BE2C (cell line): ENCODE measurements around the gene TTC21B.
"Not testable (repeated sequence)": the region's sequence is repeated elsewhere in the genome, so short reads cannot be mapped to it uniquely, and the experiment has no call there.

ENCODE experiments used
- DNase-seq: peaks from one replicate; pipeline ENCODE4 v3.0.0-alpha.2; 2020
- H3K27me3 ChIP-seq: fragments of 250-450 bp; sonication (Bioruptor Pico); 2 replicates; pipeline ENCODE4 v1.5.1; 2020; ENCODE audit warnings: mild to moderate bottlenecking
- H3K36me3 ChIP-seq: fragments of 250-450 bp; sonication (Bioruptor Pico); 2 replicates; pipeline ENCODE4 v1.5.1; 2020; ENCODE audit warnings: mild to moderate bottlenecking
- H3K4me1 ChIP-seq: fragments of 250-450 bp; sonication (Bioruptor Pico); 2 replicates; pipeline ENCODE4 v1.5.1; 2020
- H3K4me3 ChIP-seq: 2 replicates; pipeline ENCODE4 v1.5.1; 2011; ENCODE audit warnings: low read depth, low read length
- H3K9me3 ChIP-seq: fragments of 250-450 bp; sonication (Bioruptor Pico); 2 replicates; pipeline ENCODE4 v1.5.1; 2020
- TF ChIP-seq, protein P1 (sequence below): IDR thresholded peaks from 2 replicates; pipeline ENCODE4 v1.5.1; 2012; ENCODE audit warnings: mild to moderate bottlenecking, low read depth, low read length

TTC21B gene

GRCh38 chr2:165871025-165871424 lies 82.6 kb downstream of the TTC21B start:
- no peaks in the 10 kb centered on the region for H3K36me3 ChIP-seq
- H3K9me3 ChIP-seq: no peaks in the 10 kb centered on the region
- no peaks in the 10 kb centered on the region for H3K27me3 ChIP-seq
- H3K4me1 ChIP-seq: no peaks in the 10 kb centered on the region
- H3K4me3 ChIP-seq: no peak overlapping the region
- TF ChIP-seq, protein P1, sequence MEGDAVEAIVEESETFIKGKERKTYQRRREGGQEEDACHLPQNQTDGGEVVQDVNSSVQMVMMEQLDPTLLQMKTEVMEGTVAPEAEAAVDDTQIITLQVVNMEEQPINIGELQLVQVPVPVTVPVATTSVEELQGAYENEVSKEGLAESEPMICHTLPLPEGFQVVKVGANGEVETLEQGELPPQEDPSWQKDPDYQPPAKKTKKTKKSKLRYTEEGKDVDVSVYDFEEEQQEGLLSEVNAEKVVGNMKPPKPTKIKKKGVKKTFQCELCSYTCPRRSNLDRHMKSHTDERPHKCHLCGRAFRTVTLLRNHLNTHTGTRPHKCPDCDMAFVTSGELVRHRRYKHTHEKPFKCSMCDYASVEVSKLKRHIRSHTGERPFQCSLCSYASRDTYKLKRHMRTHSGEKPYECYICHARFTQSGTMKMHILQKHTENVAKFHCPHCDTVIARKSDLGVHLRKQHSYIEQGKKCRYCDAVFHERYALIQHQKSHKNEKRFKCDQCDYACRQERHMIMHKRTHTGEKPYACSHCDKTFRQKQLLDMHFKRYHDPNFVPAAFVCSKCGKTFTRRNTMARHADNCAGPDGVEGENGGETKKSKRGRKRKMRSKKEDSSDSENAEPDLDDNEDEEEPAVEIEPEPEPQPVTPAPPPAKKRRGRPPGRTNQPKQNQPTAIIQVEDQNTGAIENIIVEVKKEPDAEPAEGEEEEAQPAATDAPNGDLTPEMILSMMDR: no peak
- DNase-seq: no peak

- DNase-seq: no peak
- H3K27me3 ChIP-seq: no peaks in the 10 kb centered on the region
- TF ChIP-seq, protein P1: no peak
- no peaks in the 10 kb centered on the region for H3K9me3 ChIP-seq
- H3K36me3 ChIP-seq: no peaks in the 10 kb centered on the region
- no peak overlapping the region for H3K4me3 ChIP-seq
- no peaks in the 10 kb centered on the region for H3K4me1 ChIP-seq
Observed at GRCh38 chr2:165870346-165870745, 83.2 kb downstream of the TTC21B start.

GRCh38 chr2:165868211-165868610 lies 85.4 kb downstream of the TTC21B start:
- Histone ChIP-seq H3K9me3 (no peaks in the 10 kb centered on the region), H3K27me3 (no peaks in the 10 kb centered on the region), H3K4me3 (no peak overlapping the region), H3K36me3 (no peaks in the 10 kb centered on the region), H3K4me1 (no peaks in the 10 kb centered on the region)
- DNase-seq: no peak
- TF ChIP-seq, protein P1: no peak

DNA sequence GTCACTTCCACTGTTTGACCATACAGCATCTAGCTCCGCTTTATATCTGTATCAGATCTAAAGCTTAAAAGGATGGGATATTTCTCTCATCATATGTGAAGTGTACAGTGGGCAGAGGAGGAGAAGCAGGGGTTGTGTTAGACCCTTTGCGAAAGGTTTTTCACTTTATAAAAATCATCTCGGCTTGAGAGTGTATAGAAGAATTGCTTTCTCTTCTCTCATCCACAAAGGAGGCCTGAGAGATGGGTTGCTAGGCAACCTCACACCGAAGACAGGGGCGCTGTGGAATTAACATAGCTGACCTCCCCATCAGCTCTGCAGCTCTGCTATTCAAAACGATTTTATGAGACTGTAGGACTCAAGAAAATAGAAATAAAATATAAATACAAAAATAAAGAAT lies 89.3 kb downstream of the TTC21B start:
- H3K9me3 ChIP-seq: no peaks in the 10 kb centered on the region
- H3K36me3 ChIP-seq: no peaks in the 10 kb centered on the region
- no peak overlapping the region for H3K4me3 ChIP-seq
- no peaks in the 10 kb centered on the region for H3K4me1 ChIP-seq
- DNase-seq: no peak
- H3K27me3 ChIP-seq: no peaks in the 10 kb centered on the region
- TF ChIP-seq, protein P1: no peak

GRCh38 chr2:165863810-165864261 lies 89.7 kb downstream of the TTC21B start:
- TF ChIP-seq, protein P1: no peak
- H3K4me1 ChIP-seq: no peaks in the 10 kb centered on the region
- no peaks in the 10 kb centered on the region for H3K36me3 ChIP-seq
- H3K9me3 ChIP-seq: no peaks in the 10 kb centered on the region
- no peak for DNase-seq
- no peaks in the 10 kb centered on the region for H3K27me3 ChIP-seq
- no peak overlapping the region for H3K4me3 ChIP-seq

DNA sequence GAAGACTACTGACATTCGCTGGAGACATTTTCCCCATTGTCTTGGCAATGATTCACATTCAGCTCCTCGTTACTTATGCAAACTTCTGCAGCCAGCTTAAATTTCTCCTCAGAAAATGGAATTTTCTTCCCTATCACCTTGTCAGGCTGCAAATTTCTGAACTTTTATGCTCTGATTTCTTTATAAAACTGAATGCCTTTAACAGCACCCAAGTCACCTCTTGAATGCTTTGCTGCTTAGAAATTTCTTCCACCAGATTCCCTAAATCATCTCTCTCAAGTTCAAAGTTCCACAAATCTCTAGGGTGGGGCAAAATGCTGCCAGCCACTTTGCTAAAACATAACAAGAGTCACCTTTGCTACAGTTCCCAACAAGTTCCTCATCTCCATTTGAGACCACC lies 92.5 kb downstream of the TTC21B start:
- H3K4me1 ChIP-seq, H3K9me3 ChIP-seq, DNase-seq, H3K36me3 ChIP-seq, H3K27me3 ChIP-seq, H3K4me3 ChIP-seq: not testable (repeated sequence)

DNA sequence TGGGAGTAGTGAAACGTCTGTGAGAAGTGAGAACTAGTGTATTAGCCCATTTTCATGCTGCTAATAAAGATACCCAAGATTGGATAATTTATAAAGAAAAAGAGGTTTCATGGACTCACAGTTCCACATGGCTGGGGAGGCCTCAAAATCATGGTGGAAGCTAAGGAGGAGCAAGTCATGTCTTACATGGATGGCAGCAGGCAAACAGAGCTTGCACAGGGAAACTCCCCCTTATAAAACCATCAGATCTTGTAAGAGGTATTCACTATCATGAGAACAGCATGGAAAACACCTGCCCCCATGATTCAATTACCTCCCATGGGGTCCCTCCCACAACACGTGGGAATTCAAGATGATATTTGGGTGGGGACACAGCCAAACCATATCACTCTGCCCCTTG lies 93.9 kb downstream of the TTC21B start:
- H3K4me3 ChIP-seq, DNase-seq, H3K27me3 ChIP-seq, H3K4me1 ChIP-seq, H3K9me3 ChIP-seq, H3K36me3 ChIP-seq: not testable (repeated sequence)
